ENCODE results near the gene CAMK4. TPM values are rescaled to one million over a fixed set of nuclear protein-coding genes. Genes with fewer than 3 reads are reported as not detected.

Gene CAMK4
- total and polyA plus RNA-seq, 9 of the 15 experiments (the other 6 are each of a cell fraction or from before 2014, with no cell fraction given) = 0.35 TPM; not detected in 8

- H3K4me2 ChIP-seq (ENCODE audit: insufficient read depth, low read length) = no peak overlapping the region
- H3K9me3 ChIP-seq (replicated peaks; ENCODE audit: control insufficient read depth, insufficient read depth, low read depth, low read length) = no peaks in the 10 kb centered on the region
- no peak overlapping the region for H2AFZ ChIP-seq (ENCODE audit: low read depth, low read length)
- ChIA-PET POLR2A (no interaction called here), CTCF (ENCODE audit: low intra/inter-chr PET ratio) (no interaction called here)
- ATAC-seq (no peak), FAIRE-seq (no peak), DNase-seq (ENCODE audit: extremely low read depth in 1 of 4, low spot score in 3 of 4) (no peak)
- in situ Hi-C loops (cut with MboI) = no loop called here
- 0% methylated on average over 2 of the region's 2 CpGs for WGBS (ENCODE audit: insufficient coverage, low coverage, missing lambda C conversion rate)
- no peak overlapping the region for H3K4me3 ChIP-seq
- H3K79me2 ChIP-seq (ENCODE audit: control insufficient read depth, insufficient read depth, low read length) = no peaks in the 10 kb centered on the region
- no peaks in the 10 kb centered on the region for H3K4me1 ChIP-seq (replicated peaks in 1 of 2; ENCODE audit: control insufficient read depth in 2 of 2, insufficient read depth in 2 of 2, low read length in 2 of 2)
- no peaks in the 10 kb centered on the region for H3K36me3 ChIP-seq (ENCODE audit: control insufficient read depth, insufficient read depth, low read length)
- no peaks in the 10 kb centered on the region for H3K9me1 ChIP-seq (ENCODE audit: control insufficient read depth, insufficient read depth, low read length)
- no TSS peak for BruUV-seq (replicated peaks)
- no peaks in the 10 kb centered on the region for H4K20me1 ChIP-seq (replicated peaks; ENCODE audit: control insufficient read depth, insufficient read depth, low read length)
- no peak for TF ChIP-seq EP300 (IDR thresholded peaks at IDR 0.05; ENCODE audit: low read length)
- no peak for TF ChIP-seq NRF1 (conservative IDR thresholded peaks at IDR 0.05 in 1 of 2, IDR thresholded peaks at IDR 0.05 in 1 of 2)
- no peak overlapping the region for H3K27ac ChIP-seq (ENCODE audit: extremely low read depth, low read depth, low read length)
- no peaks in the 10 kb centered on the region for H3K27me3 ChIP-seq (ENCODE audit: control insufficient read depth in 2 of 2, insufficient read depth in 2 of 2, low read length in 2 of 2)
- intact Hi-C loops (cut with micrococcal nuclease) = no loop called here
- no peak overlapping the region for H3K9ac ChIP-seq (ENCODE audit: insufficient read depth in 1 of 2, low read depth in 2 of 2, low read length in 2 of 2)
These were observed 168.0 kb downstream of the CAMK4 start for GRCh38 chr5:111392181-111392580.

DNA sequence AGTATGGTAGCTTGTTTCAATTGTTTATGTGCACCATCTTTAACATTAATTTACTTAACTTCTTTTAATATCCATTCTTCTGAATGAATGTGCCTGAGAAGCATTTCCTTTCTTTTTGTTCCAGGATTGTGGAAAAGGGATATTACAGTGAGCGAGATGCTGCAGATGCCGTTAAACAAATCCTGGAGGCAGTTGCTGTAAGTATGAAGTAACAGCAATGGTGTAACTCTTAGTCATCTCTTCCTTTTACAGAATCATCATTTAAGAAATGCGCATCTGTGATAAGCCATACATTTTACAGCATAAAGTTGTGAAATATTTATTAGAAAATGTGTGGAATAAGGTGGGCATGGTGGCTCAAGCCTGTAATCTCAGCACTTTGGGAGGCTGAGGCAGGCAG, 170.4 kb downstream of the CAMK4 start:
- Histone ChIP-seq H3K9ac (ENCODE audit: insufficient read depth in 1 of 2, low read depth in 2 of 2, low read length in 2 of 2) (no peak overlapping the region), H3K4me3 (no peak overlapping the region), H4K20me1 (replicated peaks; ENCODE audit: control insufficient read depth, insufficient read depth, low read length) (no peaks in the 10 kb centered on the region), H3K79me2 (ENCODE audit: control insufficient read depth, insufficient read depth, low read length) (no peaks in the 10 kb centered on the region), H3K9me1 (ENCODE audit: control insufficient read depth, insufficient read depth, low read length) (no peaks in the 10 kb centered on the region), H3K27me3 (ENCODE audit: control insufficient read depth in 2 of 2, insufficient read depth in 2 of 2, low read length in 2 of 2) (no peaks in the 10 kb centered on the region), H3K36me3 (ENCODE audit: control insufficient read depth, insufficient read depth, low read length) (no peaks in the 10 kb centered on the region), H3K27ac (ENCODE audit: extremely low read depth, low read depth, low read length) (no peak overlapping the region), H2AFZ (ENCODE audit: low read depth, low read length) (no peak overlapping the region), H3K4me2 (ENCODE audit: insufficient read depth, low read length) (no peak overlapping the region), H3K9me3 (replicated peaks; ENCODE audit: control insufficient read depth, insufficient read depth, low read depth, low read length) (no peaks in the 10 kb centered on the region), H3K4me1 (replicated peaks in 1 of 2; ENCODE audit: control insufficient read depth in 2 of 2, insufficient read depth in 2 of 2, low read length in 2 of 2) (no peaks in the 10 kb centered on the region)
- in situ Hi-C loops (cut with MboI) = no loop called here
- intact Hi-C loops (cut with micrococcal nuclease) = no loop called here
- POLR2A ChIA-PET = no interaction called here
- CTCF ChIA-PET (ENCODE audit: low intra/inter-chr PET ratio) = no interaction called here
- FAIRE-seq = no peak
- no TSS peak for BruUV-seq (replicated peaks)
- 0% methylated on average over 3 of the region's 3 CpGs for WGBS (ENCODE audit: insufficient coverage, low coverage, missing lambda C conversion rate)
- no peak for ATAC-seq
- DNase-seq (ENCODE audit: extremely low read depth in 1 of 4, low spot score in 3 of 4) = no peak
- TF ChIP-seq HDAC3 (IDR thresholded peaks at IDR 0.05; ENCODE audit: borderline replicate concordance, partially characterized antibody) (no peak), JUN (IDR thresholded peaks at IDR 0.05; ENCODE audit: borderline replicate concordance, low read depth, low read length) (no peak), JUN (CRISPR knock-in tag; IDR thresholded peaks at IDR 0.05; ENCODE audit: borderline replicate concordance) (no peak), MYBL2 (IDR thresholded peaks at IDR 0.05; ENCODE audit: low read depth) (no peak), MYBL2 (CRISPR knock-in tag; IDR thresholded peaks at IDR 0.05; ENCODE audit: borderline replicate concordance) (no peak), ZNF778 (CRISPR knock-in tag; IDR thresholded peaks at IDR 0.05) (no peak), ZNF75A (CRISPR knock-in tag; IDR thresholded peaks at IDR 0.05) (no peak), MTA2 (IDR thresholded peaks at IDR 0.05; ENCODE audit: low read depth) (no peak), ATF6 (CRISPR knock-in tag; IDR thresholded peaks at IDR 0.05) (no peak), TAF15 (IDR thresholded peaks at IDR 0.05; ENCODE audit: low read depth, low read length) (no peak)
